Left kidney (tissue), 2 donors: ENCODE measurements around the gene LRRC61. TPM values are rescaled to one million over a fixed set of nuclear protein-coding genes. Genes with fewer than 3 reads are reported as not detected.

Experiments
- DNase-seq: peaks from one replicate; pipeline ENCODE4 v3.0.0-alpha.2; 2013
- polyA plus RNA-seq: library from polyadenylated mRNA; unstranded; fragments of 120-200 nt; gene quantifications from one replicate; pipeline ENCODE4 v1.2.1, GENCODE V29; 2013; ENCODE audit not compliant: insufficient read length

The LRRC61 gene
- polyA plus RNA-seq, 1 donor: 20.0 TPM

- DNase-seq: no peak
Observed at GRCh38 chr7:150351587-150352194, 28.5 kb downstream of the LRRC61 start.

DNA sequence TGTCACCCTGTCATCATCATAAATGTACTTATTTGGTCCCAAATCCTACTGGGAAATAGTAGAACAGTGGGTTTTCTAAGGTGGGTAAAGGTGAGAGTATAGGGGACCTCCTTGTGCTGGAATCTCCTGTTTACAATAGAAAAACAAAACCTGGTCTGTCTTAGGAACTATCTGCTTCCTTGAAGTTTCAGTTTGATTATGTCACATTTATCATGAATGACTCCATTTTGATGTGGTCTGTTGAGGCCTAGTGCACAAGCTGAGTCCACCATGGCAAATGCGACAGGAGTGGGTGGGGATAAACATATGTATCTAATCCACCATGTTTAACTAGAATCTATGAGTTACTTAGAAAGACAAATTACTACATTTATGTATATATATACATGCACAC, 32.5 kb downstream of the LRRC61 start:
- no peak for DNase-seq

DNA sequence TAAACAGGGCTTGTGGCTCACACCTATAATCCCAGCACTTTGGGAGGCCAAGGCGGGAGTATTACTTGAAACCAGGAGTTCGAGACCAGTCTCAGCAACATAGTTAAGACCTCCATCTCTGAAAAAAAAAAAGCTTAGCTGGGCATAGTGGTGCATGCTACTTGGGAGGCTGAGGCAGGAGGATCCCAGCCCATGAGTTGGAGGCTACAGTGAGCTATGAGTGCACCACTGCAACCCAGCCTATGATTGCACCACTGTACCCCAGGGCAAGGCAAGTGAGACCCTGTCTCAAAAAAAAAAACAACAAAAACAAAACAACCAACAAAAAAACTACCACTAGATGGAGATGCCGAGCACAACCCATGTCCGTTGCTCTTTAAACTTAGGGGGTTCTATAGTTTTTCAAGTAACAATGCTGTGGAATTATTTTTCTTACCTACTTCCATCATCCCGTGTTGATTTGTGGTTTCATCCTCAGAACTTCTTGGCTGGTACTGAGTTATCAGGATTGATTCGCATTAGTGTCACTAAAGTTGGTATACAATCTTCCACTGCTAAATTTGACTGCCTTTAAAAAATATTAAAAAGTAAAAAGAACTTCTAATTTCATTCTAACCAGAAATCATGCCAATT, 33.2 kb downstream of the LRRC61 start:
- no peak for DNase-seq

- DNase-seq: no peak
Observed at GRCh38 chr7:150357270-150357669, 34.1 kb downstream of the LRRC61 start.

DNA sequence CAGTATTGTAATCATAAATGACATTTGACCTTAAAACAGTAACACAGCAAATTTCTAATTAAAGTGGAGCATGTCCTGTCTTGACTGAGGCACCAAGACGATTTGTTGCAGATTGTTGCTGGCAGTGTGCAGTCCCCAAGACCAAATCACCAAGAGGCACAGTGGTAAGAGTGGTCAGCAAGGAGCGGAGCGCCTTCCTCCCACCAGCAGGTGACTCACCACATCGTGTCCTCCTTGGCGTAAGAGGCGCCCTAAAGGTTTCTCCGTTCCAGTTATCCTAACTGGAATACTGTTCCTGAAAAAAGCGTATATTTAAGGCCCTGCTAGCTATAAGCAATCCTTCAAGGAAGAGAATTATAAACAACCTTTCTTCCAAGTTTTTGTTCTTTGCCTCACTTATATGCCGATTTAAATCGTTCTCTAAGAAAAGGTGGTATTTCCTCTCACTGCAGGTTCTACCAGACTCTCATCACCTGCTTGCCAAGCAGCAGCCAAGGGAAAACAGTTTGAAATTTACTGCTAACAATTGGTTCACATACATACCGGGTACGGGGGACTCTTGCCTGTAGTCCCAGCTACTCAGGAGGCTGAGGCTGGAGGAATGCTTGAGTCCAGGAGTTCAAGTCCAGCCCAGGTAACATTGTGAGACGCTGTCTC, 34.7 kb downstream of the LRRC61 start:
- DNase-seq: no peak

DNA sequence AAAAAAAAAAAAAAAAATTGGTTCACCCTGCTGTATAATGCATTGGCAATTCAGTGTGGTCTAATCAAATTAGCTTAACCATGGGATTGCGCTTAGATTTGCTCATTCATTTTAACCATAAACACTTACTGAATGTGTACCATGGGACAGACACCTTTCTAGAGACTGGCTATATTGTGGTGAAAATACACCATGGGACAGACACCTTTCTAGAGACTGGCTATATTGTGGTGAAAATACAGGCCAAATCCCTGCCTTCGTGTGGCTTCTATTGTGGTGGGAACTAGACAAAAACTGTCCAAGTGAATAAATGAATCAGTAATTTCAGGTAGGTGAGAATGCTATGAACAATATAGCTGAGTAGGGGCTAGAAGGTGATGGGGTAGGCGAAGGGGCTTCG, 35.3 kb downstream of the LRRC61 start:
- no peak for DNase-seq

DNA sequence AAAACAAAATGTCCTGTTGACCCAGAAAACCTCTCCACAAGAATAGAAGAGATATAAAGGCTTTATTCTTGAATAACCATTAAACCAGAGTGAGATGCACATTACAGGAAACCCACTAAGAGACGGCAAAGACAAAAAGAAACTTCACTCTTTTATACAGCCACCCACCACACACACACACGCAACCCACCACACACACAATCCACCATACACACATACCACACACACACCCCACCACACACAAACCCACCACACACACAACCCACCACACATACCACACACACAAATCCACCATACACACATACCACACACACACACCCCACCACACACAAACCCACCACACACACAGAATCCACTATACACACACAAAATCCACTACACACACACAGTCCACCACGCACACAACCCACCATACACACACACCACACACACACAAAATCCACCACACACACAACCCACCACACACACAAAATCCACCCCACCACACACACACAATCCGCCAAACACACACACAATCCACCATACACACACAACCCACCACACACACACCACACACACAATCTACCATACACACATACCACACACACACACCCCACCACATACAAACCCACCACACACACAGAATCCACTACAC, 36.0 kb downstream of the LRRC61 start:
- no peak for DNase-seq

GRCh38 chr7:150359622-150360362, 36.6 kb downstream of the LRRC61 start:
- no peak for DNase-seq

GRCh38 chr7:150360363-150361058, 37.4 kb downstream of the LRRC61 start:
- no peak for DNase-seq

- no peak for DNase-seq
Observed at GRCh38 chr7:150361402-150361801, 38.2 kb downstream of the LRRC61 start.

GRCh38 chr7:150361807-150362621, 38.9 kb downstream of the LRRC61 start:
- DNase-seq: no peak

DNA sequence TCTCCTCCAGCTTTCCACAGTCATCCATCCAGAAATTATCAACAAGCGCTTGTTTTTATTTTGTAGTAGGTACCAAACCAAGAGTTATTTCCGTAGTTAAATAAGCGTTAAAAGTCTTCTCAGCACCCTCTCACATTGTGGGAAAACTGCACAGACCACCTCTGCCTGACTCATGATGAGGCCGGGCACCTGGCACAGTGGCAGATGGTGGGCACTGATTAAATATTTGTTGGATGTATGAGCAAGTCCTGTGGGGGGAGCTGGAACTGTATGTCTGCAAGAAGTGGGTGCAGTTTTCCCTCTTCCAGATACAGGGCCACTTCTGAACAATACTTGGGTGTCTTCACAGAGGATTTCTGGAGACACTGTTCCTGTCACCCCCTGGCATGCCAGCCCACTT, 40.2 kb downstream of the LRRC61 start:
- no peak for DNase-seq

DNA sequence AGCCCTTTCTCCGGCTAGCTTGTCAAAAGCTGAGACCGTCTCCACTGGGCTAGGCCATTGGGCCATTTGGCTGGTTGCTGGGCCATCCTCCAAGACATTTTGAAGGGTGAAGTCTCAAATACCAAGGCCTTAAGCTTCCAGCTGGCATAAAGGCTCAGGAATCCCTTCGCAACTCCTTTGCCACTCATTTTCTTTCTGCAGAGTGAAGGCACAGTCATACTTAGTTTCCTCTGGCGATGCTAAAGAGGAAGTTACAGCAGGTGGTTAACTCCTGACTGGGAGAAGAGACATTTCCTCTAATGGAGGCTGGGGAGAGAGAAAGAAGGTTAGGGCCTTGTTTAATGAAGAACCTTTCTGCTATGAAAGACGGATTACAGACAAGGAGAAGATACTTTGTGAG, 40.7 kb downstream of the LRRC61 start:
- DNase-seq: no peak

DNA sequence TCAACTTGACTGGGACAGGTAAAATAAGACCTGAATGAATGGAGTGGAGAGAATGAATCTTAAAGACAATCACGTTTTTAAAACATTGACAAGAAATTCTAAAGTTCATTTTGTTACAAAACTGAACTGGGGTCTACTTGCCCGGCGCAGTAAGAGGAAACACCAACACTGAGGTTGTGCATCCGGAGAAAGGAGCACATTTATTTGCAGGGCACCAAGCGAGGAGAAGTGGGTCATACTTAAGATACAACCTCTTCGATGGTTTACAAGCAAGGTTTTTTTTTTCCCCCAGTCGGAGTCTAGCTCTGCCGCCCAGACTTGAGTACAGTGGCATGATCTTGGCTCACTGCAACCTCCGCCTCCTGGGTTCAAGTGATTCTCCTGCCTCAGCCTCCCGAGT, 42.0 kb downstream of the LRRC61 start:
- DNase-seq: no peak

DNA sequence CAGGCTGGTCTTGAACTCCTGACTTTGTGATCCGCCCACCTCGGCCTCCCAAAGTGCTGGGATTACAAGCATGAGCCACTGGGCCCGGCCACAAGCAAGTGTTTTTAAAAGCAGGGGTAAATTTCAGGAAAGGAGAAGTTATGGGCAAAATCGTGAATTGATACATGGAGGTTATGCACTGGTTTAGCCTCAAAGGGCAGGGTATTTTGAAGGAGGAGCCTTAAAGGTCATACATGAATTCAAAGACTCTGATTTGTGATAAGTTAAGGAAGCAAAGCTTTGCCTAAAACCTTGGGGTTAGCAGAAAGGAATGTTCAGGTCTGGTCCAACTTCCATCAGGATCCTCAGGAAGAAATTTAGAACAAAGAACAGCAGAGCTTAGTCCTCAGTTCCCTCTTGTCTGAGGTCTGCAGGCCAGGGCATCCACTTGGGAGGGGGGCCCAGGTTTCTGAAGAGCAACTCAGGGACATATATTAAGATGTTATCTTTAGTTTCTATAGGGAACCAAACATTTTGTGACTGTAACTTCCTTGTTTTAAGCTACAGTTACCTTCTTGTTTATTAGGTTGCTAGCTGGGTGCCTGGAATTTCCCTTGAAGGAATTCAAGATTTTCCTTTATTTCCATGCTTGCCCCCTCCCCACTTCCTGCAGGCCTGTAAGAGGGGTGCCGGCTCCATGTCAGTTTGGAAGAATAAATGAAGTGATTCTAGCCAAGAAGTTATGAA, 42.7 kb downstream of the LRRC61 start:
- DNase-seq: no peak

DNA sequence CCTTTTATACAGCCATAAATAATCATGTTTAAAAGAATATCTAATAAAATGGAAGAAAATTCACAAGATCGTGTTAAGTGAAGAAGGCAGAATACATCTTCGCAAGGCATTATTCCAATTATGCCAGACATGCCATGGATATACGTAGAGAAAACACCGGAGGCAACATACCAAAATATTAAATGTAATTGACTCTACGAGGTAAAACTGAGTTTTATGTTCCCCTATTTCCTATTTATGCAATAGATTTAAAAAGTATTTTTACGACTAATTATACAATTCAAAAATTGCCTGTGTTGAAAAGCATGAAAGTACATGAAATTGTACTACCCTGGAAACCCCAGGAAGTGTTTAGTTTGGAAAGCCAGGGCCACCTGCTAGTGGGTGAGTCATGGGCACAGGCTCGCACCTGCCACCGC, 44.5 kb downstream of the LRRC61 start:
- no peak for DNase-seq

DNA sequence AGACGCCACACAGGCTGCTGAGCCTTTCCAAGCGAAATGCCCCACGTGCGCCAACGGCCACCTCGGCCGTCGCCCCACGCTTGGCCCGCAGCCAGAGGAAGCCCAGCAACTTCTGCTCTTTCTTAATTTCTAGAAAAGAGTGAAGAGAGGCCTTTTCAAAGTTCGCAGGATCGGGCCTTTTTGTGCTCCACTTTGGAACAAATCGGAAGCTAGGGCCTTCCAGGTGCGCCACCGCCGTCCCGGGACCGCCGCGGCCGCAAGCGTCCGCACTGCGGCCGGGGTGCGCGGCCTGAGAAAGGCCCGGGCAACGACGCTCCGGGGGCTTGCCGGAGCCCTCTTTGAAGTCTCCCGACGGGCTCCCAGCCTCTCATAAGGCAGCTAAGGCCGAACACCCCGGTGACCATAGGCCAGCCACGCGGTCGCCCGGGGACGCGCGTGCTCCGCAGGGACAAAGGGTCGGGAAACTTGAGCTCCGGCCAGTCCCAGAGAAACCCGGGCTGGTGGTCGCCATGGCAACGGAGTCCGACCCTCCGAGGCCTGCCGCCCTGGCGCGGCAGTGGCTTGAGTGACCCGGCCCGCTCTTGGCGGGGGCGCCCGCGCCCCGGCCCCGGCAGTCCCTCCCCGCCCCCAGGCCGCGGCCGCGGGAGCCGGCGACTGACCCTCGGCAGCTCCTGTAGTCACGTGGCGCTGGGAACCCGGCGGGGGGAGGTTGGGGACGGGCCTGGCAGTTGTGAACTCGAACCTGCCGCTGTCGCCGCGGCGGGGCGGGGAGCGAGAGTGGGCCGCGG, 45.1 kb downstream of the LRRC61 start, which contains the start of gene REPIN1:
Gene REPIN1, plus strand, starts transcription at position 727 of the 788 bp plus-strand sequence. CDS start 890 bp downstream, outside the sequence.
- DNase-seq: peak; percentile 88

DNA sequence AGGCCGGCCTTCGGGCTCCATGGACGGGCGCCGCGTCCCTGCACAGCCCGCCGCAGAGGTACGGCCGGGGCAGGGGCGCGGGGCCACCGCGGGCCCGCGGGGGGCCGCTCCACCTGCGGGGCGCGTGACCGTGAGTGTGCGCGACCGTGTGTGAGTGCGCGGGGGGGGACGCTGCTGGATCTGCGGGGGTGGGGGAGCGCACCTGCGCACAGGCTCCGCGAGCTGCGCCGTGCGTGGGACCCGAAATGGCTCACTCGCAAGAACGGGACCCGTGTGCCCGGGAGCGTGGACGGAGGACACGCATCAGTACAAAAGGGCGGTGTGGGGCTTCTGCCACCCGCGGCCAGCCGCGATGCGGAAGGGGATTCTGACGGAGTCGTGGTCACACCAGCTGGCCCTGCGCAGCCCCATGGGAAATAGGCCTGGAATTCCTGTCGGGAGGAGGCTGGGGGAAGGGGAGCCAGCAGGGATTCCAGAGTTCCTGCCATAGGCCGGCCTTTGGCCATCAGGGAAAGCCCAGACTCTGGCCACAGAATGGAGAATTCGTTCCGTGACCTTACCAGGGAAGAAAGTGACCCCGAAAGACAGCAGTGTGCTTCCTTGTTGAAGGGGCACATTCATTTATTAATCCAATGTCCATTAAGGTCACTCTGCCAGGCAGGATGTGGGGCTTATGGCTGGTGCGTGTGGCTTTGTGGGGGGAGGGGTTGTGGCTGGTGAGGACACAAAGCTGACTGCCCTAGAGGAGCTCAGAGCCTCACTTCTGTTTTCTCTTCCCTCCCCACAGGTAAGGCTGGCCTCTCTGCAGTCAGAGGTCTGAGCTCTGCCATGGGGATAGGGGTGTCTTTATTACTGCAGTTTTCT, 46.0 kb downstream of the LRRC61 start:
- peak; percentile 70 for DNase-seq
